Measurements from ENCODE around the gene BSND.

DNA sequence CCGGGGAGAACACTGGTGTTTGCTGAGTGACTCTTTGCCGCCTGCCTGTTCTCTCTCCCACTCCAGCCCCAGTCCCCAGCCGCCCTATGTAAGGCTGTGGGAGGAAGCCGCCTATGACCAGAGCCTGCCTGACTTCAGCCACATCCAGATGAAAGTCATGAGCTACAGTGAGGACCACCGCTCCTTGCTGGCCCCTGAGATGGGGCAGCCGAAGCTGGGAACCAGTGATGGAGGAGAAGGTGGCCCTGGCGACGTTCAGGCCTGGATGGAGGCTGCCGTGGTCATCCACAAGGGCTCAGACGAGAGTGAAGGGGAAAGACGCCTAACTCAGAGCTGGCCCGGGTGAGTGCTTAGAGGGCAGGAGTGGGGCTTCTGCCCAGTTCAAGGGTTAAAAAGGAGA lies 8.2 kb downstream of the BSND start:
- TF ChIP-seq, protein P1, sequence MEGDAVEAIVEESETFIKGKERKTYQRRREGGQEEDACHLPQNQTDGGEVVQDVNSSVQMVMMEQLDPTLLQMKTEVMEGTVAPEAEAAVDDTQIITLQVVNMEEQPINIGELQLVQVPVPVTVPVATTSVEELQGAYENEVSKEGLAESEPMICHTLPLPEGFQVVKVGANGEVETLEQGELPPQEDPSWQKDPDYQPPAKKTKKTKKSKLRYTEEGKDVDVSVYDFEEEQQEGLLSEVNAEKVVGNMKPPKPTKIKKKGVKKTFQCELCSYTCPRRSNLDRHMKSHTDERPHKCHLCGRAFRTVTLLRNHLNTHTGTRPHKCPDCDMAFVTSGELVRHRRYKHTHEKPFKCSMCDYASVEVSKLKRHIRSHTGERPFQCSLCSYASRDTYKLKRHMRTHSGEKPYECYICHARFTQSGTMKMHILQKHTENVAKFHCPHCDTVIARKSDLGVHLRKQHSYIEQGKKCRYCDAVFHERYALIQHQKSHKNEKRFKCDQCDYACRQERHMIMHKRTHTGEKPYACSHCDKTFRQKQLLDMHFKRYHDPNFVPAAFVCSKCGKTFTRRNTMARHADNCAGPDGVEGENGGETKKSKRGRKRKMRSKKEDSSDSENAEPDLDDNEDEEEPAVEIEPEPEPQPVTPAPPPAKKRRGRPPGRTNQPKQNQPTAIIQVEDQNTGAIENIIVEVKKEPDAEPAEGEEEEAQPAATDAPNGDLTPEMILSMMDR (IDR thresholded peaks at IDR 0.05; ENCODE audit: low read length): no peak
- TF ChIP-seq EZH2 (IDR thresholded peaks at IDR 0.05; ENCODE audit: borderline replicate concordance, low read length): no peak
